ENCODE data around the gene SLC25A18. TPM values are rescaled to one million over a fixed set of nuclear protein-coding genes. Genes with fewer than 3 reads are reported as not detected.
"Not testable (repeated sequence)": the region's sequence is repeated elsewhere in the genome, so short reads cannot be mapped to it uniquely, and the experiment has no call there.

The SLC25A18 gene, protein sequence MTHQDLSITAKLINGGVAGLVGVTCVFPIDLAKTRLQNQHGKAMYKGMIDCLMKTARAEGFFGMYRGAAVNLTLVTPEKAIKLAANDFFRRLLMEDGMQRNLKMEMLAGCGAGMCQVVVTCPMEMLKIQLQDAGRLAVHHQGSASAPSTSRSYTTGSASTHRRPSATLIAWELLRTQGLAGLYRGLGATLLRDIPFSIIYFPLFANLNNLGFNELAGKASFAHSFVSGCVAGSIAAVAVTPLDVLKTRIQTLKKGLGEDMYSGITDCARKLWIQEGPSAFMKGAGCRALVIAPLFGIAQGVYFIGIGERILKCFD
- total RNA-seq, result 0.15 and 0.27 TPM in 2 replicates

DNA sequence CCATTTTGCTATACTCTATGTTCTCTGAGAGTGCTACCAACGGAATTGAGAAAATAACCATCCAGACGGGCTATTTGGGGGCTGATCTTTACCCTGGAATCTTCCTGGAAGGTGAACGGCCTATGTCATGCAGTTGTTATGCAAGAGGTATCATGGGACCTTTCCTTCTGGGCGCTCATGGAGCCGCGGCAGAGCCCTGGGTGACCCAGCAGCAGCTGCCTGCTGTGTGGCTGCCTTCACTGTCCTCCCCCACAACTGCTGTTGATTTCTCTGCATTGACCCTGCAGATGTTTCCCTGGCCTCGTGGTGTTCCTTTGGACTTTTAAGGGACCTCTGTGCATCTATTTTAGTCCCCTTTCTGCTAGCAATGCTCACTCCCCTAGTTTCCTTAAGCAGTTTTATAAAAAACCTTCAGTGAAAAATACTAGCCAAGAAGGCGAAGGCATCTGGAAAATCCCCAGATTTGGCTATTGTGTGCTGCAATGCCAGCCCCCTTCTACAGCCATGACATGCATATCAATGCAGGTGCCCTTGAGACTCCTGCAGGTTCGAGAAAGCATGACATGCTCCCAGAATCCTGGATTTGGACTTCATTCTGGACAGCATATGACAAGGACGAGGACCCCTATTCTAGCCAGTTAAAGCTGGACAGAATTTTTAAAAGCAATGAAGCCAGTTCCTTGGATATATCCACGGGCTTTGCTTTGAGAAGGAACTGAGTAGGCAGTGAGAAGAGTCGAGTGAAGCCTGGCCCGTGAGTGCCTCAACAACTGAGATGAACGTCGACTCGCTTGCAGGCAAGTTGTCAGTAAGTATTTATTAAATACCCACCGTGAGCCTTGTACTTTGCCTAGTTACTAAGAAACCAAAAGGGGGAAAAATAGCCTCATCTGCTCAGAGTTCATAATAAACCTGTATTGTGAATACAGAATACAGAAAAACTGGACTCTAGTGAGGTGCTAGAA is at the start of gene SLC25A18:
Gene SLC25A18, plus strand, starts transcription at position 593 of the 965 bp plus-strand sequence. CDS start 16,447 bp downstream, outside the sequence.
- Mint-ChIP-seq H3K9me3 (no peaks in the 10 kb centered on the region), H3K4me3 (no peak within 1 kb of the TSS), H3K36me3 (ENCODE audit: low read depth) (no peaks in the 10 kb centered on the region), H3K27ac (no peak within 1 kb of the TSS), H3K27me3 (peaks cover 5% of the 10 kb centered on the region), H3K4me1 (no peaks in the 10 kb centered on the region)
- TF ChIP-seq, protein P1, sequence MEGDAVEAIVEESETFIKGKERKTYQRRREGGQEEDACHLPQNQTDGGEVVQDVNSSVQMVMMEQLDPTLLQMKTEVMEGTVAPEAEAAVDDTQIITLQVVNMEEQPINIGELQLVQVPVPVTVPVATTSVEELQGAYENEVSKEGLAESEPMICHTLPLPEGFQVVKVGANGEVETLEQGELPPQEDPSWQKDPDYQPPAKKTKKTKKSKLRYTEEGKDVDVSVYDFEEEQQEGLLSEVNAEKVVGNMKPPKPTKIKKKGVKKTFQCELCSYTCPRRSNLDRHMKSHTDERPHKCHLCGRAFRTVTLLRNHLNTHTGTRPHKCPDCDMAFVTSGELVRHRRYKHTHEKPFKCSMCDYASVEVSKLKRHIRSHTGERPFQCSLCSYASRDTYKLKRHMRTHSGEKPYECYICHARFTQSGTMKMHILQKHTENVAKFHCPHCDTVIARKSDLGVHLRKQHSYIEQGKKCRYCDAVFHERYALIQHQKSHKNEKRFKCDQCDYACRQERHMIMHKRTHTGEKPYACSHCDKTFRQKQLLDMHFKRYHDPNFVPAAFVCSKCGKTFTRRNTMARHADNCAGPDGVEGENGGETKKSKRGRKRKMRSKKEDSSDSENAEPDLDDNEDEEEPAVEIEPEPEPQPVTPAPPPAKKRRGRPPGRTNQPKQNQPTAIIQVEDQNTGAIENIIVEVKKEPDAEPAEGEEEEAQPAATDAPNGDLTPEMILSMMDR (IDR thresholded peaks at IDR 0.05), result no peak
- POLR2A ChIA-PET, result no interaction called here
- CTCF ChIA-PET, result no interaction called here
- ATAC-seq (ENCODE audit: low read depth) (no peak), DNase-seq (no peak)
- intact Hi-C loops (cut with micrococcal nuclease), result no loop called here

DNA sequence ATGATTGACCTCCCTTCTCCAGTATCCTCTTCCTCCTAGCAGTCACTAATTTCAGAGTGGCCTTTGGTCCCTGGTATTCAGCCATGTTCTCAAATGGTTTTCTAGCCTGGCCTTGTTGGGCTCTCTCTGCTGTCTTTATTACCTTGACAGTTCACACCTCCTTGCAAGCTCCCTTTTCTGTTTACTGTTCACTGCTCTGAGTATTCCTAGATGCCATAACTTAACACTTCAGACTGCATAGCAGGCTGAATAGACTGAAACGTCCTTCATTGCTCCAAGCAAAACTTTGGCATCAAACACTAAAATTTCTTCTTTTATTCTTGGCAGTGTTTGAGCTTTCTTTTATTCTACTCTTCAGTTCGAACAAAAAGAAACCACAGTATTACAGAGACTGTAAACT is 49.7 kb upstream of the SLC25A18 start:
- ChIA-PET POLR2A (interaction anchor here (1.0 kb wide), 1 partner anchor 407 kb away, joined by 3 read pairs; no protein-coding TSS in a partner anchor), CTCF (interaction anchor here (0.7 kb wide), 1 partner anchor 12 kb away, joined by 4 read pairs; no protein-coding TSS in a partner anchor)
- no peaks in the 10 kb centered on the region for H3K36me3 Mint-ChIP-seq (ENCODE audit: low read depth)
- DNase-seq, result no peak
- ATAC-seq (ENCODE audit: low read depth), result no peak
- H3K27ac Mint-ChIP-seq, result no peak overlapping the region
- H3K4me3 Mint-ChIP-seq, result no peak overlapping the region
- intact Hi-C loops (cut with micrococcal nuclease), result no loop called here
- no peaks in the 10 kb centered on the region for H3K4me1 Mint-ChIP-seq
- H3K27me3 Mint-ChIP-seq, result no peaks in the 10 kb centered on the region
- TF ChIP-seq, protein P1 (IDR thresholded peaks at IDR 0.05), result no peak
- H3K9me3 Mint-ChIP-seq, result no peaks in the 10 kb centered on the region

DNA sequence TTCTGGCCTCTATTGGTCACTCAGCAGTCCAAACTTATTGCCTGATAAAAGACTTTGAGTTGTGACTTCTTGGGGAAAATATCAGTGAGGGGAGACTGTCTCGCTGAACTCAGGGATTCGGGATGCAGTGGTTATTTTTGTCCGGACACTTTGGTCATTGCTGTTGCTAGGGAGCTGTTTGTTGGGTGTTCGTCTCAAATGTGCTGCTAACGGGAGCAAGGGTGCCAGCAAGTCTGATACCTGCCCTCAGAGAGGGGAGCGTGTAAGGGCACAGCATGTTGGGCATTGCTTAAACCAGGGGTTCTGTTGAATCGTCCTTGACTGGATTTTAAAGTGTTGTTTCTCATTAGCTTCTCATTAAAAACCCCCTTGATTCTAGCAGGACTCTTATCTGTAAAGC is 49.2 kb upstream of the SLC25A18 start:
- ChIA-PET CTCF (no interaction called here), POLR2A (interaction anchor here (1.0 kb wide), 1 partner anchor 407 kb away, joined by 3 read pairs; no protein-coding TSS in a partner anchor)
- TF ChIP-seq, protein P1 (IDR thresholded peaks at IDR 0.05), result no peak
- H3K4me1 Mint-ChIP-seq, result no peaks in the 10 kb centered on the region
- DNase-seq (no peak), ATAC-seq (ENCODE audit: low read depth) (no peak)
- H3K36me3 Mint-ChIP-seq (ENCODE audit: low read depth), result no peaks in the 10 kb centered on the region
- H3K4me3 Mint-ChIP-seq, result no peak overlapping the region
- no peaks in the 10 kb centered on the region for H3K9me3 Mint-ChIP-seq
- H3K27me3 Mint-ChIP-seq, result no peaks in the 10 kb centered on the region
- no peak overlapping the region for H3K27ac Mint-ChIP-seq
- intact Hi-C loops (cut with micrococcal nuclease), result no loop called here

DNA sequence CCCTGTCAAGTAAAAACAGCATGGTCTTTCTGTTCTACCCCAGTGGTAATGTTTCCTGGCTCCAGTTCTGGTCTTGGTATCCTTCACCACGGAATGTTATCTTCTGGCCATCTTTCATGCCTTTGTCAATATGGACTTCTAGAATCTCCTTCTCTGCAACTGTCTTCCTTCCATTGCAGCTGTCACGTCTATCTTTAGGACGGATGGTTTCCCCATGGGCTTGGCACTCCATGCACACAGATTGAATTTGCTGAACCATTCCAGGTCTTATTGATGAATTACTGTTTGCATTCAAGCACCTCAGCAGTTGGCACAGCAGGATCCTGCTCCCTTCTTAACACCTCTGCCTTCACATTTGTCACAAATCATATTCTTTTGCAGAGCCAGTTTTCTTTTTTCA is 44.9 kb upstream of the SLC25A18 start:
- intact Hi-C loops (cut with micrococcal nuclease), result no loop called here
- Mint-ChIP-seq H3K4me3 (no peak overlapping the region), H3K36me3 (ENCODE audit: low read depth) (no peaks in the 10 kb centered on the region), H3K4me1 (no peaks in the 10 kb centered on the region), H3K27ac (no peak overlapping the region), H3K27me3 (no peaks in the 10 kb centered on the region), H3K9me3 (no peaks in the 10 kb centered on the region)
- CTCF ChIA-PET, result no interaction called here
- ATAC-seq (ENCODE audit: low read depth) (no peak), DNase-seq (no peak)
- POLR2A ChIA-PET, result no interaction called here
- TF ChIP-seq, protein P1 (IDR thresholded peaks at IDR 0.05), result no peak

DNA sequence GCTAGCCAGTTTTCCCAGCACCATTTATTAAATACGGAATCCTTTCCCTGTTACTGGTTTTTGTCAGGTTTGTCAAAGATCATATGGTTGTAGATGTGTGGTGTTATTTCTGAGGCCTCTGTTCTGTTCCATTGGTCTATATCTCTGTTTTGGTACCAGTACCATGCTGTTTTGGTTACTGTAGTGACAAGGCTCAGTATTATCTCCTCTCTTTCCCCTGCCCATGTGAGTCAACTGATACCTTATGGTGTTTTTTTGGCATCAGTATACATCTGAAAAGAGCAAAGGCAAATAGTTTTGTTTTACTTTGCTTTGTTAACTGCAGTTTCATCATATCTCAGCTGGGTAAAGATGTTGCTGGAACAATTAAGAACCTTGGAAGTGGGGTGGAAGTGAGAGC is 41.3 kb upstream of the SLC25A18 start:
- POLR2A ChIA-PET; H3K27ac Mint-ChIP-seq; DNase-seq; H3K9me3 Mint-ChIP-seq; CTCF ChIA-PET; H3K36me3 Mint-ChIP-seq (ENCODE audit: low read depth); H3K27me3 Mint-ChIP-seq; intact Hi-C loops (cut with micrococcal nuclease); ATAC-seq (ENCODE audit: low read depth); H3K4me3 Mint-ChIP-seq; H3K4me1 Mint-ChIP-seq: not testable (repeated sequence)

Measured in activated B cell treated with CpG ODN at 0.5 μM for 24 hours (primary cell).